Measurements from ENCODE around the gene ZFP90. TPM values are rescaled to one million over a fixed set of nuclear protein-coding genes. Genes with fewer than 3 reads are reported as not detected.
A peak's percentile ranks its signal among the peaks of the same experiment; 100 is the strongest.

The ZFP90 gene
- total RNA-seq, result 18.8 and 25.1 TPM in 2 replicates

DNA sequence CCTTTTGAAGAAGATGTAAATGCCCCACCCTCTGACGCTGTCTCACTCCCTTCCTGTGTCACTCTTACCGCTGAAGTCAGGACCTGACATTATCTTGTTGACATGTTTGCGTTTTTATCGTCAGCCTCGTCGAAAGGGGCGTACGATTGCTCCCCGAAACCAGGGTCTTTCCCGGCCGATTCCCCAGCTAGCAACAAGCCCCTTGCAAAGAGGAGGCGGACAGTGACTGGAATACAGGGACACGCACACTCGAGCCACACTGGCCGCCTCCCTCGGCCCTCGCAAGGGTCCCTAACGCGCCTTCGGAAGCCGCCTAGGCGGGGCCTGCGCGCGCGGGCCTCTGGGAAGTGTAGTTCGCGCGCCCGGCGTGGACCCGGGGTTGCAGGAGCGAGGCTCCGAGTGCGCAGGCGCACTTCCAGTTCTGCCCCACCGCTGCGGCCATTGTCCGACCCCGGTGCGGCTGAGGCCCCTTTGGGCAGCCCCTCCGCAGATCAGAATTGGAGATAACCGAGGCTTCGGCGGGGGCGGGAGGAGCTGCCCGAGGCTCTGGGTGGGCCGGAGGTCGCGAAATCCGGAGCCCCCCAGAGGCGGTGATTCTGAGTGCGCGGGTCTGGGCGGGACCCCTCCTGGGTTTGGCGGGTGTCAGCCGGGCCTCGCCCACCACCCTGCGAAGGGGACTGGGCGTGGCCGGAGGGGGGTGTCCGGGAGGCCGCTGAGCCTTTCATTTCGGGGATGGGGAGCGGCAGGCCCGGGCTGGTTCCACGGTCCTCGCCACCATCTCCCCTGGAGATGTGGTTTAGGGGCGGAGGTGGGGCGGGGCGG is at the start of gene ZFP90:
Gene ZFP90, plus strand, starts transcription at position 412 of the 822 bp plus-strand sequence. CDS start 502 bp downstream, outside the sequence.
- ChIA-PET CTCF (interaction anchor here (1.1 to 1.7 kb wide), 2 partner anchors 11 to 12 kb away, joined by 4 read pairs; no protein-coding TSS in a partner anchor), POLR2A (interaction anchor here (0.8 to 1.9 kb wide), 3 partner anchors 9 to 10 kb away, joined by 3 to 8 read pairs (median 5); no protein-coding TSS in a partner anchor)
- H3K36me3 Mint-ChIP-seq (ENCODE audit: low read depth), result peaks cover 19% of the 10 kb centered on the region
- peaks cover 14% of the 10 kb centered on the region for H3K4me1 Mint-ChIP-seq
- H3K27ac Mint-ChIP-seq, result peak within 1 kb of the TSS; percentile 93
- no peaks in the 10 kb centered on the region for H3K27me3 Mint-ChIP-seq
- no peaks in the 10 kb centered on the region for H3K9me3 Mint-ChIP-seq
- ATAC-seq (ENCODE audit: low read depth), result peak; percentile 97
- peak within 1 kb of the TSS; percentile 93 for H3K4me3 Mint-ChIP-seq
- TF ChIP-seq, protein P1, sequence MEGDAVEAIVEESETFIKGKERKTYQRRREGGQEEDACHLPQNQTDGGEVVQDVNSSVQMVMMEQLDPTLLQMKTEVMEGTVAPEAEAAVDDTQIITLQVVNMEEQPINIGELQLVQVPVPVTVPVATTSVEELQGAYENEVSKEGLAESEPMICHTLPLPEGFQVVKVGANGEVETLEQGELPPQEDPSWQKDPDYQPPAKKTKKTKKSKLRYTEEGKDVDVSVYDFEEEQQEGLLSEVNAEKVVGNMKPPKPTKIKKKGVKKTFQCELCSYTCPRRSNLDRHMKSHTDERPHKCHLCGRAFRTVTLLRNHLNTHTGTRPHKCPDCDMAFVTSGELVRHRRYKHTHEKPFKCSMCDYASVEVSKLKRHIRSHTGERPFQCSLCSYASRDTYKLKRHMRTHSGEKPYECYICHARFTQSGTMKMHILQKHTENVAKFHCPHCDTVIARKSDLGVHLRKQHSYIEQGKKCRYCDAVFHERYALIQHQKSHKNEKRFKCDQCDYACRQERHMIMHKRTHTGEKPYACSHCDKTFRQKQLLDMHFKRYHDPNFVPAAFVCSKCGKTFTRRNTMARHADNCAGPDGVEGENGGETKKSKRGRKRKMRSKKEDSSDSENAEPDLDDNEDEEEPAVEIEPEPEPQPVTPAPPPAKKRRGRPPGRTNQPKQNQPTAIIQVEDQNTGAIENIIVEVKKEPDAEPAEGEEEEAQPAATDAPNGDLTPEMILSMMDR (IDR thresholded peaks at IDR 0.05), result no peak
- intact Hi-C loops (cut with micrococcal nuclease), result loop anchor here (1.0 to 5.0 kb wide), 5 partner anchors 9 to 1377 kb away; partner anchors contain the start of genes CHTF8, HSF4, TANGO6 and UTP4
- peak; percentile 87 for DNase-seq

DNA sequence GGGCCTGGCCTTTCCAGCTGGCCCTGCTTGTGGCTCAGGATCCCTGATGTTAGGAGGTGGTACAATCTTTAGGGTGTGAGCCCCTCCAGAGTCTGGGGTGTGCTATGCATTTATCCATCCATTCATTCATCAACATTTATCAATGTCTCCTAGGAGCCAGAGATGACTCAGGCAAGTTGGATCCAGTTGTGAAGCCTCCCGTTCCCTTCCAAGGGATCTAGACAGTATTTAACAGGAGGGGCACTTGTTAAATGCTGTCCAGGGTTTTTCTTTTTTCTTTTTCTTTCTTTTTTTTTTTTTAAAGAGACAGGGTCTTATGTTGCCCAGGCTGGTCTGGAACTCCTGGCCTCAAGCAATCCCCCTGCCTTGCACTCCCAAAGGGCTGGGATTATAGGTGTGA is 48.7 kb upstream of the ZFP90 start:
- Mint-ChIP-seq H3K4me1 (peaks cover 26% of the 10 kb centered on the region), H3K4me3 (no peak overlapping the region), H3K27ac (no peak overlapping the region), H3K27me3 (peaks cover 8% of the 10 kb centered on the region), H3K36me3 (ENCODE audit: low read depth) (no peaks in the 10 kb centered on the region), H3K9me3 (peaks cover 2% of the 10 kb centered on the region)
- TF ChIP-seq, protein P1 (IDR thresholded peaks at IDR 0.05), result no peak
- no peak for DNase-seq
- POLR2A ChIA-PET, result no interaction called here
- intact Hi-C loops (cut with micrococcal nuclease), result no loop called here
- CTCF ChIA-PET, result no interaction called here
- no peak for ATAC-seq (ENCODE audit: low read depth)

- H3K27me3 Mint-ChIP-seq, result peaks cover 6% of the 10 kb centered on the region
- intact Hi-C loops (cut with micrococcal nuclease), result no loop called here
- H3K9me3 Mint-ChIP-seq, result peaks cover 2% of the 10 kb centered on the region
- H3K4me3 Mint-ChIP-seq, result no peak overlapping the region
- ChIA-PET POLR2A (no interaction called here), CTCF (no interaction called here)
- no peak overlapping the region for H3K27ac Mint-ChIP-seq
- no peaks in the 10 kb centered on the region for H3K36me3 Mint-ChIP-seq (ENCODE audit: low read depth)
- peaks cover 26% of the 10 kb centered on the region for H3K4me1 Mint-ChIP-seq
- TF ChIP-seq, protein P1 (IDR thresholded peaks at IDR 0.05), result no peak
- no peak for DNase-seq
- ATAC-seq (ENCODE audit: low read depth), result peak; percentile 37
These were observed 48.1 kb upstream of the ZFP90 start for GRCh38 chr16:68490829-68491575.

- H3K4me1 Mint-ChIP-seq, result peaks cover 26% of the 10 kb centered on the region
- ChIA-PET POLR2A (no interaction called here), CTCF (no interaction called here)
- intact Hi-C loops (cut with micrococcal nuclease), result no loop called here
- ATAC-seq (ENCODE audit: low read depth) (no peak), DNase-seq (no peak)
- TF ChIP-seq, protein P1 (IDR thresholded peaks at IDR 0.05), result no peak
- no peak overlapping the region for H3K4me3 Mint-ChIP-seq
- no peak overlapping the region for H3K27ac Mint-ChIP-seq
- H3K27me3 Mint-ChIP-seq, result peaks cover 6% of the 10 kb centered on the region
- no peaks in the 10 kb centered on the region for H3K36me3 Mint-ChIP-seq (ENCODE audit: low read depth)
- peaks cover 2% of the 10 kb centered on the region for H3K9me3 Mint-ChIP-seq
These were observed 47.5 kb upstream of the ZFP90 start for GRCh38 chr16:68491576-68491950.

GRCh38 chr16:68492151-68492542 is 46.9 kb upstream of the ZFP90 start:
- peaks cover 24% of the 10 kb centered on the region for H3K4me1 Mint-ChIP-seq
- DNase-seq, result no peak
- POLR2A ChIA-PET, result no interaction called here
- intact Hi-C loops (cut with micrococcal nuclease), result no loop called here
- CTCF ChIA-PET, result no interaction called here
- no peaks in the 10 kb centered on the region for H3K36me3 Mint-ChIP-seq (ENCODE audit: low read depth)
- H3K9me3 Mint-ChIP-seq, result peaks cover 2% of the 10 kb centered on the region
- TF ChIP-seq, protein P1 (IDR thresholded peaks at IDR 0.05), result no peak
- peaks cover 6% of the 10 kb centered on the region for H3K27me3 Mint-ChIP-seq
- H3K4me3 Mint-ChIP-seq, result no peak overlapping the region
- H3K27ac Mint-ChIP-seq, result no peak overlapping the region
- no peak for ATAC-seq (ENCODE audit: low read depth)
